ENCODE measurements around the gene DISP3. TPM values are rescaled to one million over a fixed set of nuclear protein-coding genes. Genes with fewer than 3 reads are reported as not detected.

DISP3 gene
- total RNA-seq, 3 donors from 2014 or later (not counting 1 experiment from before 2014, with no cell fraction given) = 0.24 to 0.68 (median 0.60) TPM

DNA sequence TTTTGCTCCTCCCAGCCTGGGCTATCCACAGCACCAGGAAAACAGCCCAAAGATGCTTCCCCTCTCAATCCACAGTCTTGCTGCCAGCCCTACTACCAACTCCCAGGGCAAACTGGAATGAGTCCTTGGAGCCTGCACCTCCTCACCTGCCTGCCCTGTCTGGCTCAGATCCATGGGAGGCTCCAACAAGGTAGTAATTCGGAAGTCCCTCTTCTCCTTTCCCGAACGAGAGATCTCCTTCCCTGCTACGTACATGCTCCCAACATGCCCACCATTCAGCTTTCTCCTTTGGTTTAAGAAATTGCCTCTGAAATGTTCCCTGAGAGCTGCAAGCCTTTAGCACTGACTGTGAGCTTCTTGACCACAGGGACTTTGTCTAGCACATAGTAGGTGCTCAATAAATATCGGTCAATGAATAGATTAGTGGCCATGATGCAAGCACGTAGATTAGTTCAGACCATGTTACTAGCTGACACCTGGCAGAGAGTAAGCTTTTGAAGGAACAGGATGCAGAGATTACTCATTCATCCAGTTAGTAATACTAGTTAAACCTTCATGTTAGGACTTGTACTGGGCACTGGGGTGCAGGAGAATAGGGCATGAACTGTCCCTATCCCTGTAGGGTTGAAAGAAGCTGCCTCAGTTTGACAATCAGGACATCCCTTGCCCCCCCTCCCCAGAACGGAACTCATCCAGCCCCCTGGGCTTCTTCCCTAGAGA lies 80.1 kb downstream of the DISP3 start:
- H3K4me1 Mint-ChIP-seq = no peaks in the 10 kb centered on the region
- H3K27ac Mint-ChIP-seq = no peak overlapping the region
- H3K27ac ChIP-seq (ENCODE audit: low read length) = no peak overlapping the region
- H3K27me3 ChIP-seq (ENCODE audit: control insufficient read depth, insufficient read depth, low read length) = peaks cover 9% of the 10 kb centered on the region
- peaks cover 39 to 48% of the 10 kb centered on the region in 2 donors for H3K27me3 Mint-ChIP-seq (ENCODE audit: low read depth in 2 of 2)
- no peaks in the 10 kb centered on the region for H3K4me1 ChIP-seq (ENCODE audit: control insufficient read depth, insufficient read depth, low read length)
- WGBS (ENCODE audit: insufficient coverage) = 83% methylated on average over 7 of the region's 7 CpGs
- no peaks in the 10 kb centered on the region for H3K36me3 Mint-ChIP-seq
- TF ChIP-seq, protein P1, sequence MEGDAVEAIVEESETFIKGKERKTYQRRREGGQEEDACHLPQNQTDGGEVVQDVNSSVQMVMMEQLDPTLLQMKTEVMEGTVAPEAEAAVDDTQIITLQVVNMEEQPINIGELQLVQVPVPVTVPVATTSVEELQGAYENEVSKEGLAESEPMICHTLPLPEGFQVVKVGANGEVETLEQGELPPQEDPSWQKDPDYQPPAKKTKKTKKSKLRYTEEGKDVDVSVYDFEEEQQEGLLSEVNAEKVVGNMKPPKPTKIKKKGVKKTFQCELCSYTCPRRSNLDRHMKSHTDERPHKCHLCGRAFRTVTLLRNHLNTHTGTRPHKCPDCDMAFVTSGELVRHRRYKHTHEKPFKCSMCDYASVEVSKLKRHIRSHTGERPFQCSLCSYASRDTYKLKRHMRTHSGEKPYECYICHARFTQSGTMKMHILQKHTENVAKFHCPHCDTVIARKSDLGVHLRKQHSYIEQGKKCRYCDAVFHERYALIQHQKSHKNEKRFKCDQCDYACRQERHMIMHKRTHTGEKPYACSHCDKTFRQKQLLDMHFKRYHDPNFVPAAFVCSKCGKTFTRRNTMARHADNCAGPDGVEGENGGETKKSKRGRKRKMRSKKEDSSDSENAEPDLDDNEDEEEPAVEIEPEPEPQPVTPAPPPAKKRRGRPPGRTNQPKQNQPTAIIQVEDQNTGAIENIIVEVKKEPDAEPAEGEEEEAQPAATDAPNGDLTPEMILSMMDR (IDR thresholded peaks at IDR 0.05) = no peak
- no peaks in the 10 kb centered on the region for H3K9me3 ChIP-seq (ENCODE audit: control insufficient read depth, insufficient read depth, low read length)
- no peak overlapping the region for H3K4me3 Mint-ChIP-seq
- no peaks in the 10 kb centered on the region for H3K36me3 ChIP-seq (ENCODE audit: control insufficient read depth, insufficient read depth, low read length)
- ATAC-seq (no peak), DNase-seq (no peak)
- no peak overlapping the region for H3K4me3 ChIP-seq (ENCODE audit: low read length)
- intact Hi-C loops (cut with micrococcal nuclease) = no loop called here
- no peaks in the 10 kb centered on the region for H3K9me3 Mint-ChIP-seq

DNA sequence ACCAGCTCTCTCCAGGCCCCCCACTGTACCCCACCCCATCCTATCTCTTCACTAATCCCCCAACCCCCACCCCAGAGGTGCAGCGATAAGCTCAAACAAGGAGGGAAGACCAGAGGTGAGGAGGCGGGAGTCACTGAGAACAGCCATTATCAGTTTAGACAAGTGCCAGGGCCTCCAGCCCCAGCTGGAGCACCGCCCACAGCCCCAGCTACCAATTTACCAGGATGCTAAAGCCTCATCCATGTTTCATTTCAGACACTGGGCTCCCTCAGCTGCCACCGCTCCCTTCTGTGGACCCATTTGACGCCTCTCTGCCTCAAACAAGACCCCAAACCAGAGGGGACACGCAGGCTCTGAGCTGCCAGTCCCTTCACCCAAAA lies 80.6 kb downstream of the DISP3 start:
- DNase-seq = no peak
- Histone ChIP-seq H3K4me3 (ENCODE audit: low read length) (no peak overlapping the region), H3K36me3 (ENCODE audit: control insufficient read depth, insufficient read depth, low read length) (no peaks in the 10 kb centered on the region), H3K27me3 (ENCODE audit: control insufficient read depth, insufficient read depth, low read length) (peaks cover 6% of the 10 kb centered on the region), H3K9me3 (ENCODE audit: control insufficient read depth, insufficient read depth, low read length) (no peaks in the 10 kb centered on the region), H3K27ac (ENCODE audit: low read length) (no peak overlapping the region), H3K4me1 (ENCODE audit: control insufficient read depth, insufficient read depth, low read length) (no peaks in the 10 kb centered on the region)
- WGBS (ENCODE audit: insufficient coverage) = 77% methylated on average over 6 of the region's 6 CpGs
- H3K27ac Mint-ChIP-seq = no peak overlapping the region
- TF ChIP-seq, protein P1 (IDR thresholded peaks at IDR 0.05) = no peak
- no peaks in the 10 kb centered on the region for H3K4me1 Mint-ChIP-seq
- ATAC-seq = no peak
- H3K36me3 Mint-ChIP-seq = no peaks in the 10 kb centered on the region
- H3K27me3 Mint-ChIP-seq (ENCODE audit: low read depth in 2 of 2) = peaks cover 36 to 42% of the 10 kb centered on the region in 2 donors
- no peaks in the 10 kb centered on the region for H3K9me3 Mint-ChIP-seq
- intact Hi-C loops (cut with micrococcal nuclease) = no loop called here
- no peak overlapping the region for H3K4me3 Mint-ChIP-seq

DNA sequence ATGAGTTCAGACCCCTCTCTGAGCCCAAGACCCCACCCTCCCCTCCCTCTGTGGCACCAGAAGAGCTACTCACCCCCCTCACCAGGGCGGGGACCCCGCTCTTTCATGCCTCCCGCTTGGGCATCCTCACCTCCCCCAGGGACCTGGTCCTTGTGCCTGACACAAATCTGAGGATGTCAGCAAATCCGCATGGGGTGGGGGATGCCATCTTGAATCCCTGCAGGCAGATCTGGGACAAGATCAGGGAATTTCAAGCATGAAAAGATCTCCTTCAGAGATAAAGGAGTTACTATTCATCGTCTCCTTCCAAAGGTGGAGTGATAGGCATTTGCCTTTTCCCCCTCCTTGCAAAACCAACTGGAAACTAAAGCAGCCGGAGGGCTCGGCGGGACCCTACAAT lies 81.1 kb downstream of the DISP3 start:
- Histone ChIP-seq H3K4me3 (ENCODE audit: low read length) (no peak overlapping the region), H3K4me1 (ENCODE audit: control insufficient read depth, insufficient read depth, low read length) (no peaks in the 10 kb centered on the region), H3K27me3 (ENCODE audit: control insufficient read depth, insufficient read depth, low read length) (peaks cover 6% of the 10 kb centered on the region), H3K27ac (ENCODE audit: low read length) (no peak overlapping the region), H3K36me3 (ENCODE audit: control insufficient read depth, insufficient read depth, low read length) (no peaks in the 10 kb centered on the region), H3K9me3 (ENCODE audit: control insufficient read depth, insufficient read depth, low read length) (no peaks in the 10 kb centered on the region)
- Mint-ChIP-seq H3K27me3 (ENCODE audit: low read depth in 2 of 2) (peaks cover 36 to 38% of the 10 kb centered on the region in 2 donors), H3K9me3 (no peaks in the 10 kb centered on the region), H3K36me3 (no peaks in the 10 kb centered on the region), H3K27ac (no peak overlapping the region), H3K4me1 (no peaks in the 10 kb centered on the region), H3K4me3 (no peak overlapping the region)
- intact Hi-C loops (cut with micrococcal nuclease) = no loop called here
- ATAC-seq (no peak), DNase-seq (no peak)
- WGBS (ENCODE audit: insufficient coverage) = 89% methylated on average over 8 of the region's 8 CpGs
- TF ChIP-seq, protein P1 (IDR thresholded peaks at IDR 0.05) = no peak

DNA sequence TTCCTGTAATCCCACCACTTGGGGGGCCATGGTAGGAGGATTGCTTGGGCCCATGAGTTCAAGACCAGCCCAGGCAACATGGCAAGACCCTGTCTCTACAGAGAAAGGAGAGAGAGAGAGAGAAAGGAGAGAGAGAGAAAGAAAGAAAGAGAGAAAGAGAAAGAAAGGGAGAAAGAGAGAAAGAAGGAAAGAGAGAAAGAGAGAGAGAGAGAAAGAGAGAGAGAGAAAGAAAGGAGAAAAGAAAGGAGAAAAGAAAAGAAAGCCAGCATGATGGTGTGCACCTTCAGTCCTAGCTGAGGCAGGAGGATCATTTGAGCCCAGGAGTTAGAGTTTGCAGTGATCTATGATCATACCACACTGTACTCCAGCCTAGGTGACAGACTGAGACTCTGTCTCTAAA lies 82.8 kb downstream of the DISP3 start:
- ATAC-seq = no peak
- H3K4me1 ChIP-seq (ENCODE audit: control insufficient read depth, insufficient read depth, low read length) = no peaks in the 10 kb centered on the region
- H3K9me3 ChIP-seq (ENCODE audit: control insufficient read depth, insufficient read depth, low read length) = no peaks in the 10 kb centered on the region
- no peak overlapping the region for H3K4me3 ChIP-seq (ENCODE audit: low read length)
- DNase-seq = no peak
- Mint-ChIP-seq H3K4me3 (no peak overlapping the region), H3K9me3 (no peaks in the 10 kb centered on the region), H3K27ac (no peak overlapping the region), H3K27me3 (ENCODE audit: low read depth in 2 of 2) (peaks cover 22 to 33% of the 10 kb centered on the region in 2 donors), H3K4me1 (no peaks in the 10 kb centered on the region), H3K36me3 (no peaks in the 10 kb centered on the region)
- peaks cover 6% of the 10 kb centered on the region for H3K27me3 ChIP-seq (ENCODE audit: control insufficient read depth, insufficient read depth, low read length)
- TF ChIP-seq, protein P1 (IDR thresholded peaks at IDR 0.05) = no peak
- intact Hi-C loops (cut with micrococcal nuclease) = no loop called here
- no peaks in the 10 kb centered on the region for H3K36me3 ChIP-seq (ENCODE audit: control insufficient read depth, insufficient read depth, low read length)
- no peak overlapping the region for H3K27ac ChIP-seq (ENCODE audit: low read length)

All from natural killer cell (primary cell).